Vagina (tissue), 2 donors: Measurements from ENCODE around the gene GADD45GIP1.

Source experiments
- CTCF ChIP-seq, 3 experiments: fragments of 450-650 bp in 2 of 3; fragments of 200-600 bp in 1 of 3; sonication (generic) in 1 of 3; IDR thresholded peaks; one replicate each; pipeline ENCODE4 v1.5.1; 2017 to 2019; ENCODE audit warnings: antibody characterized with exemption in 3 of 3, mild to moderate bottlenecking in 2 of 3, moderate library complexity in 2 of 3
- POLR2A ChIP-seq, 2 donors: fragments of 450-650 bp; IDR thresholded peaks; one replicate each; pipeline ENCODE4 v1.6.1; 2017; ENCODE audit warnings: antibody characterized with exemption in 2 of 2, mild to moderate bottlenecking in 2 of 2, moderate library complexity in 2 of 2
- POLR2AphosphoS5 ChIP-seq, 2 donors: sonication (generic); formaldehyde crosslinking; IDR thresholded peaks; one replicate each; pipeline ENCODE4 v1.9.0; 2017; ENCODE audit warnings: antibody characterized with exemption in 2 of 2, mild to moderate bottlenecking in 2 of 2, low read depth in 1 of 2; ENCODE audit not compliant: insufficient read depth in 1 of 2

GRCh38 chr19:12922959-12923358 lies 34.1 kb downstream of the GADD45GIP1 start:
- no peak for TF ChIP-seq CTCF (IDR thresholded peaks at IDR 0.05)
- TF ChIP-seq POLR2A (IDR thresholded peaks at IDR 0.05), result no peak
- TF ChIP-seq POLR2AphosphoS5 (IDR thresholded peaks at IDR 0.05; ENCODE audit: insufficient read depth in 1 of 2, low read depth in 1 of 2), result no peak
